Measurements from ENCODE around the gene PSMB7.
A peak's percentile ranks its signal among the peaks of the same experiment; 100 is the strongest.

PSMB7 gene

GRCh38 chr9:124448019-124448418, 32.8 kb upstream of the PSMB7 start:
- TF ChIP-seq MAX (IDR thresholded peaks at IDR 0.05; ENCODE audit: low read depth, low read length): no peak
- TF ChIP-seq POLR2A (IDR thresholded peaks at IDR 0.05; ENCODE audit: extremely low read depth, insufficient read length): no peak
- no peak for TF ChIP-seq MYC (IDR thresholded peaks at IDR 0.05; ENCODE audit: low read depth, low read length)
- no peak for TF ChIP-seq CTCF (IDR thresholded peaks at IDR 0.05; ENCODE audit: low read depth, low read length)
- no peak overlapping the region for H3K4me3 ChIP-seq (ENCODE audit: low read depth, low read length)
- no peak for DNase-seq (ENCODE audit: low read depth)

GRCh38 chr9:124447297-124447661, 32.0 kb upstream of the PSMB7 start:
- DNase-seq (ENCODE audit: low read depth): no peak
- no peak for TF ChIP-seq POLR2A (IDR thresholded peaks at IDR 0.05; ENCODE audit: extremely low read depth, insufficient read length)
- TF ChIP-seq MYC (IDR thresholded peaks at IDR 0.05; ENCODE audit: low read depth, low read length): no peak
- no peak for TF ChIP-seq CTCF (IDR thresholded peaks at IDR 0.05; ENCODE audit: low read depth, low read length)
- TF ChIP-seq MAX (IDR thresholded peaks at IDR 0.05; ENCODE audit: low read depth, low read length): no peak
- no peak overlapping the region for H3K4me3 ChIP-seq (ENCODE audit: low read depth, low read length)

- DNase-seq (ENCODE audit: low read depth): no peak
- H3K4me3 ChIP-seq (ENCODE audit: low read depth, low read length): no peak overlapping the region
- TF ChIP-seq MYC (IDR thresholded peaks at IDR 0.05; ENCODE audit: low read depth, low read length): no peak
- no peak for TF ChIP-seq CTCF (IDR thresholded peaks at IDR 0.05; ENCODE audit: low read depth, low read length)
- no peak for TF ChIP-seq MAX (IDR thresholded peaks at IDR 0.05; ENCODE audit: low read depth, low read length)
Measured at GRCh38 chr9:124444166-124444565, 28.9 kb upstream of the PSMB7 start.

GRCh38 chr9:124443625-124444024, 28.4 kb upstream of the PSMB7 start:
- TF ChIP-seq MYC (IDR thresholded peaks at IDR 0.05; ENCODE audit: low read depth, low read length) (no peak), MAX (IDR thresholded peaks at IDR 0.05; ENCODE audit: low read depth, low read length) (no peak), CTCF (IDR thresholded peaks at IDR 0.05; ENCODE audit: low read depth, low read length) (no peak)
- no peak for DNase-seq (ENCODE audit: low read depth)
- H3K4me3 ChIP-seq (ENCODE audit: low read depth, low read length): no peak overlapping the region

GRCh38 chr9:124442826-124443225, 27.6 kb upstream of the PSMB7 start:
- DNase-seq (ENCODE audit: low read depth): peak; percentile 59
- TF ChIP-seq MYC (IDR thresholded peaks at IDR 0.05; ENCODE audit: low read depth, low read length) (no peak), CTCF (IDR thresholded peaks at IDR 0.05; ENCODE audit: low read depth, low read length) (no peak), POLR2A (IDR thresholded peaks at IDR 0.05; ENCODE audit: extremely low read depth, insufficient read length) (no peak), MAX (IDR thresholded peaks at IDR 0.05; ENCODE audit: low read depth, low read length) (no peak)
- H3K4me3 ChIP-seq (ENCODE audit: low read depth, low read length): no peak overlapping the region

GRCh38 chr9:124442379-124442778, 27.1 kb upstream of the PSMB7 start:
- TF ChIP-seq CTCF (IDR thresholded peaks at IDR 0.05; ENCODE audit: low read depth, low read length) (no peak), MYC (IDR thresholded peaks at IDR 0.05; ENCODE audit: low read depth, low read length) (no peak), POLR2A (IDR thresholded peaks at IDR 0.05; ENCODE audit: extremely low read depth, insufficient read length) (no peak), MAX (IDR thresholded peaks at IDR 0.05; ENCODE audit: low read depth, low read length) (no peak)
- peak; percentile 14 for DNase-seq (ENCODE audit: low read depth)

More at GRCh38 chr9:124442379-124442778, 27.1 kb upstream of the PSMB7 start:
- H3K4me3 ChIP-seq (ENCODE audit: low read depth, low read length): no peak overlapping the region

Data from NB4 (cell line).